ENCODE data around the gene ERVH48-1. TPM values are rescaled to one million over a fixed set of nuclear protein-coding genes. Genes with fewer than 3 reads are reported as not detected.

Gene ERVH48-1
- not detected in 5 replicates for total RNA-seq (2022; extraction: Qiagen RNA extraction; ENCODE audit: low read depth)

GRCh38 chr21:42925114-42925926 is at the start of gene ERVH48-1:
ERVH48-1 (minus strand) TSS chr21:42925630; CDS start chr21:42919006, 6,624 bp downstream.

GRCh38 chr21:42973991-42974831 is 48.8 kb upstream of the ERVH48-1 start, which contains the start of gene PKNOX1:
PKNOX1 (plus strand) TSS chr21:42974562; CDS start chr21:43004382, 29,820 bp downstream.

GRCh38 chr21:42892931-42893755 is 32.3 kb downstream of the ERVH48-1 start, which contains the start of gene NDUFV3:
NDUFV3 (plus strand) TSS chr21:42893309; CDS start chr21:42893334, 25 bp downstream.

GRCh38 chr21:42878993-42879787 is 46.2 kb downstream of the ERVH48-1 start, which contains the start of gene WDR4:
WDR4 (minus strand) TSS chr21:42879539; CDS start chr21:42879495, 44 bp downstream.

Other genes with a start within 250 kb of the ERVH48-1 start
- gene WDR4, start 46.1 kb downstream of the ERVH48-1 start, total RNA-seq (2022; extraction: Qiagen RNA extraction; ENCODE audit: low read depth), result 22.9 to 32.5 TPM (median 31.3 TPM) in 5 replicates
- gene NDUFV3, start 32.3 kb downstream of the ERVH48-1 start, total RNA-seq (2022; extraction: Qiagen RNA extraction; ENCODE audit: low read depth), result 20.7 to 23.6 TPM (median 21.5 TPM) in 5 replicates
- gene PKNOX1, start 48.9 kb upstream of the ERVH48-1 start, total RNA-seq (2022; extraction: Qiagen RNA extraction; ENCODE audit: low read depth), result 5.7 to 6.8 TPM (median 5.9 TPM) in 5 replicates
- gene CBS, start 150.2 kb upstream of the ERVH48-1 start, total RNA-seq (2022; extraction: Qiagen RNA extraction; ENCODE audit: low read depth), result 10.8 to 11.9 TPM (median 11.7 TPM) in 5 replicates
- 52.0 to 75.8 TPM (median 62.6 TPM) in 5 replicates for gene U2AF1, start 181.9 kb upstream of the ERVH48-1 start, total RNA-seq (2022; extraction: Qiagen RNA extraction; ENCODE audit: low read depth)
- not detected in 5 replicates for gene CRYAA, start 243.4 kb upstream of the ERVH48-1 start, total RNA-seq (2022; extraction: Qiagen RNA extraction; ENCODE audit: low read depth)